ENCODE results near the gene UFL1.

DNA sequence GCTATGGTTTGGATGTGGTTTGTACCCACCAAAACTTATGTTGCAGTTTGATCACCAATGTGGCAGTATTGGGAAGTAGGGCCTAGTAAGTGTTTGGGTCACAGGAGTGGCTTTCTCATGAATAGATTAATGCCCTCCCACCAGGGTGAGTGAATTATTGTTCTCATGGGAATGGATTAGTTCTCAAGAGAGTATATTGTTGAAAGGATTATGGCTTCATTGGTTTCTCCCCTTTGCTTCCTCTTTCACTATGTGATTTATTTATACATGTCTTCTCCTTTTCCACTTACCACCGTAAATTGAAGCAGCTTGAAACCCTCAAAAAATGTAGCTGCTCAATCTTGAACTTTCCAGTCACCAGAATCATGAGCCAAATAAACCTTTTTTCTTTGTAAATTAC, 10.8 kb downstream of the UFL1 start:
- TF ChIP-seq, protein P1, sequence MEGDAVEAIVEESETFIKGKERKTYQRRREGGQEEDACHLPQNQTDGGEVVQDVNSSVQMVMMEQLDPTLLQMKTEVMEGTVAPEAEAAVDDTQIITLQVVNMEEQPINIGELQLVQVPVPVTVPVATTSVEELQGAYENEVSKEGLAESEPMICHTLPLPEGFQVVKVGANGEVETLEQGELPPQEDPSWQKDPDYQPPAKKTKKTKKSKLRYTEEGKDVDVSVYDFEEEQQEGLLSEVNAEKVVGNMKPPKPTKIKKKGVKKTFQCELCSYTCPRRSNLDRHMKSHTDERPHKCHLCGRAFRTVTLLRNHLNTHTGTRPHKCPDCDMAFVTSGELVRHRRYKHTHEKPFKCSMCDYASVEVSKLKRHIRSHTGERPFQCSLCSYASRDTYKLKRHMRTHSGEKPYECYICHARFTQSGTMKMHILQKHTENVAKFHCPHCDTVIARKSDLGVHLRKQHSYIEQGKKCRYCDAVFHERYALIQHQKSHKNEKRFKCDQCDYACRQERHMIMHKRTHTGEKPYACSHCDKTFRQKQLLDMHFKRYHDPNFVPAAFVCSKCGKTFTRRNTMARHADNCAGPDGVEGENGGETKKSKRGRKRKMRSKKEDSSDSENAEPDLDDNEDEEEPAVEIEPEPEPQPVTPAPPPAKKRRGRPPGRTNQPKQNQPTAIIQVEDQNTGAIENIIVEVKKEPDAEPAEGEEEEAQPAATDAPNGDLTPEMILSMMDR (IDR thresholded peaks at IDR 0.05; ENCODE audit: insufficient read depth, low read length, poor library complexity, severe bottlenecking) = no peak
- no peak for TF ChIP-seq EZH2phosphoT487 (conservative IDR thresholded peaks at IDR 0.05; ENCODE audit: low read length)

Data from SU-DHL-6 (cell line).